HG03469 (cell line): ENCODE data around the gene ARMH4.
"Not testable (repeated sequence)": the region's sequence is repeated elsewhere in the genome, so short reads cannot be mapped to it uniquely, and the experiment has no call there.

ENCODE experiments used
- ATAC-seq: cut with Tn5 transposase; IDR thresholded peaks from one replicate; pipeline ENCODE4 v1.9.1; 2021; ENCODE audit warnings: mild to moderate bottlenecking, moderate library complexity, moderate number of reproducible peaks; ENCODE audit not compliant: unreplicated experiment

The ARMH4 gene

GRCh38 chr14:58149196-58149595, 2.8 kb downstream of the ARMH4 start:
- ATAC-seq = no peak

GRCh38 chr14:58146399-58146798, 5.6 kb downstream of the ARMH4 start:
- ATAC-seq = no peak

- ATAC-seq = no peak
Observed at GRCh38 chr14:58145936-58146335, 6.1 kb downstream of the ARMH4 start.

- ATAC-seq = no peak
Observed at GRCh38 chr14:58143106-58143505, 8.9 kb downstream of the ARMH4 start.

GRCh38 chr14:58141893-58142292, 10.1 kb downstream of the ARMH4 start:
- no peak for ATAC-seq

- ATAC-seq = no peak
Observed at GRCh38 chr14:58138714-58139482, 13.1 kb downstream of the ARMH4 start.

- no peak for ATAC-seq
Observed at GRCh38 chr14:58138031-58138713, 13.8 kb downstream of the ARMH4 start.

- ATAC-seq = no peak
Observed at GRCh38 chr14:58133739-58134138, 18.3 kb downstream of the ARMH4 start.

GRCh38 chr14:58131386-58131785, 20.6 kb downstream of the ARMH4 start:
- ATAC-seq = no peak

GRCh38 chr14:58130116-58130782, 21.8 kb downstream of the ARMH4 start:
- no peak for ATAC-seq

- ATAC-seq = no peak
Observed at GRCh38 chr14:58129208-58129607, 22.8 kb downstream of the ARMH4 start.

GRCh38 chr14:58128416-58128815, 23.6 kb downstream of the ARMH4 start:
- no peak for ATAC-seq

- not testable (repeated sequence) for ATAC-seq
Observed at GRCh38 chr14:58122546-58122945, 29.5 kb downstream of the ARMH4 start.

GRCh38 chr14:58121530-58122186, 30.4 kb downstream of the ARMH4 start:
- ATAC-seq = no peak

GRCh38 chr14:58119381-58119780, 32.6 kb downstream of the ARMH4 start:
- no peak for ATAC-seq

- ATAC-seq = no peak
Observed at GRCh38 chr14:58118097-58118815, 33.8 kb downstream of the ARMH4 start.

- no peak for ATAC-seq
Observed at GRCh38 chr14:58109744-58110143, 42.3 kb downstream of the ARMH4 start.

- ATAC-seq = no peak
Observed at GRCh38 chr14:58108717-58109116, 43.3 kb downstream of the ARMH4 start.

- no peak for ATAC-seq
Observed at GRCh38 chr14:58107947-58108552, 44.0 kb downstream of the ARMH4 start.

GRCh38 chr14:58107041-58107440, 45.0 kb downstream of the ARMH4 start:
- ATAC-seq = no peak
